NCI-H187 (cell line): ENCODE results near the gene SETD1B.
"Not testable (repeated sequence)": the region's sequence is repeated elsewhere in the genome, so short reads cannot be mapped to it uniquely, and the experiment has no call there.

Experiments
- DNase-seq, 2 experiments: peaks; one replicate each; lab custom pipeline; 2025; lab: John Stamatoyannopoulos, UW

Gene SETD1B

DNA sequence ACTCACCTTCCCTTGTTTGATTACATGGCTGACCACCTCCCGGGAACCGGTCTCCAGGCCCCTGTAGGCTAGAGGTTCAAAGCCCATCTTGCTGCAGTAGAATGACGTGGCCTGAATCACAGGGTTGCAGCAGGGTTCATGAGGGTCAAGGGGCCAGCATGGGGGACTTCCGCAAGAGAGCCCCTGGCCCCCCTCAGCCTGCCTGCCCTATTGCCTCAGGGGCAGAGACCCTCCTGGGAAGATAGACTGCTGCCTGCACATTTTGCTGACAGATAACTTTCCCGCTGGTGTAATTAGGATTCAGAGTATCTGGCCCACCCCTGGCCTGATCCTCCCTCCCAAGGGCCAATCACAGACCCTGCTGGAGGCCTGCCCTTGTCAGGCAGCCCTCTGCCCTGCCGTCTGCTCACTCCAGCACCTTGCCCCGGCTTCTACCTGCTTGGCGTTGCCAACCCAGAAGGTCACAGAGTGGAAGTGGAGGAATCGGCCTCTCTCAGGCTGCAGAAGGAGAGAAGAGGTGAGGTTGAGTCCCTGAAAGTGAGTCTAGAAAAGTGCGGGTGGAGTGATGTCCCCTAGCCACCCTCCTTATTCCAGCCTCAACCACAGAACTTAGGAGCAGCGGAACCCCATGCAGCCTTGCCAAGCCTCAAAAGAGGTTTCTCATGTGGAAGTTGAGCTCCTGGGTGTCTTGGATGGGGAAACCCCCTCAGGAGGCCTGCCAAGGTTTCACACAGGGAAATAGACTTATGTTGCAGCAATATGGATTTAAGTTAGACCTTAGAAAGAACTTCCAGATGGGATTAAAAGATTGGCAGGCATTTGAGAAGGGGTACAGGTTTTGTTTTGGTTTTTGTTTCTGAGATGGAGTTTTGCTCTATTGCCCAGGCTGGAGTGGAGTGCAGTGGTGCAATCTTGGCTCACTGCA lies 53.8 kb downstream of the SETD1B start:
- no peak for DNase-seq

DNA sequence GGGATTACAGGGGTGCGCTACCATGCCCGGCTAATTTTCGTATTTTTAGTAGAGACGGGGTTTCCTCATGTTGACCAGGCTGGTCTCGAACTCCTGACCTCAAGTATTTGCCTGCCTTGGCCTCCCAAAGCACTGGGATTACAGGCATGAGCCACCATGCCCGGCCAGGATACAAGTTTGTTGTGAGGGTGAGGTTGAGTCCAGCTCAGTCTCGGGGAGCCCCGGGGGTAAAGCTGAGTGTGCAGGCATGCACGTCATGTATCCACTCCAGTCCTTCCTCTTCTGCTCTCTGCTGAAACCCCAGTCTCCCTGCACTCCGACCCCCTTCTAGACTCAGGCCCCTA lies 54.5 kb downstream of the SETD1B start:
- DNase-seq: no peak

DNA sequence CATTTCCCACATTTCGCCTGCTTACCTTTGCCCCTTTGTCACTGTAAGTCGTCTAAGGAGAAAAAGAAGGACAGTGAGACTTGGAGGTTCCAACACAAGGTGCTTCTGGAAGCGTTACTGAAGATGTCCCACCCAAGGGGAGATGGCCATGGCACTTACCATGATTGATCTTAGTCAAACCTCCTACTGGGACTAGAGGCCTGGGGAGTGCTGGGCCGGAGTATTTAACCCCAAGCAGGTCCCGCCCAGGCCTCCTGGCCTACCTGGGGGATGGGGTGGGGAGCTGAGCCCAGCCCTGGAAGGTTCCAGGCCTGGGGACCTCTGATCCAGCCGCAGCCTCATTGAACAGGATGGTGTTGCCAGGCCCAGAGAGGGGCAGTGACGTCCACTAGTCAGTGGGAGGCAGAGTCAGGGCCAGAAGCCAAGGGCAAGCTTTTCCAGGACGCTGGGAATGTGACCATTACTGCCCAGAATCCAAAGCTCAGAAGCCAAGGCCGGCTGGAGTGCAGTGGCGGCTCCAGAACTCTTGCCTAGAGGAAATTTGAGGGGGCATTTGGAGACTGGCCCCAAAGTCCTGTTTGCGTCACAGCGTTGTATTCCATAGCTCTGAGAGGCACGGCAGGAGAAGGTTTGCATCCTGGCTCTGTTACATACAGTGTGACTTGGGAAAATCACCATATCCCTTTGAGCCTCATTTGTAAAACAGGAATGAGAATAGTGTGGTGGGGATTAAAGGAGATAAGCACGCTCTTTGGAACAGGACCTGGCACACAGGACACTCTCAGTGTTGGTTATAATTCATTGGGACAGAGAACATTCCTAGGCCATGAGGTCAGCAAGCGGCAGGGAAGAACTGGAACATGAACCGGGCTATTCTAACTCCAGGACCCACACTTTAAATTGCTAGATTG lies 55.1 kb downstream of the SETD1B start, which contains the start of gene HPD:
TSS of gene HPD (minus strand) at position 198 of the 911 bp plus-strand sequence. CDS start at position 162, 36 bp downstream.
- DNase-seq: no peak

DNA sequence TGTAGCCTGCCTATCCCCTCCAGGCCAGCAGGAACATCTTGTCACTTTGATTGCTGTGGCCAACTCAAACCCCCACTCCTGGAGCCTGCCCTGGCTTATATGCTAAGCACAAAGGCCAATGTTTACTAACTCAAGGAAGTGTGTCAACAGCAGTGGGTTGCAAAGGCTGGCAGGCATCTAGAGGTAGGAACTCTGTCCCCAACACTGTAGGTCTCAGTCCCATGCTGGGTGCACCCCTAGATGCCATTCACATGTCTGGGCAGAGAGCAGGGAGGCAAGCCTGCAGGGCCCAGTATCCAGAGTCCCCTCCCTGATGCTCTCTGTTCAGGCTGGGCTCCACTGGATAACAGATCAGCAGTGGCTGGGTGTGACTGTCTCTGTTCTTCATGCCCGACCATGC lies 56.4 kb downstream of the SETD1B start:
- DNase-seq: no peak

DNA sequence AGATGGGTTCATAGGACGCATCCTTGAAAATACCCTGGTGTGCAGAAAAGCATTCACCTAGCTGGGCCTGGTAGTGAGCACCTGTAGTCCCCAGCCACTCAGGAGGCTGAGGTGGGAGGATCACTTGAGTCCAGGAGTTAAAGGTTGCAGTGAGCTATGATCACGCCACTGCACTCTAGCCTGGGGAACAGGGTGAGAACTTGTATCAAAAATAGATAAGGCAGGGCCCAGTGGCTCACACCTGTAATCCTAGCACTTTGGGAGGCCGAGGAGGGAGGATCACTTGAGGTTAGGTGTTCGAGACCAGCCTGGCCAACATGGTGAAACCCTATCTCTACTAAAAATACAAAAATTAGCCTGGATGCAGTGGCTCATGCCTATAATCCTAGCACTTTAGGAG lies 56.9 kb downstream of the SETD1B start:
- DNase-seq: not testable (repeated sequence)

DNA sequence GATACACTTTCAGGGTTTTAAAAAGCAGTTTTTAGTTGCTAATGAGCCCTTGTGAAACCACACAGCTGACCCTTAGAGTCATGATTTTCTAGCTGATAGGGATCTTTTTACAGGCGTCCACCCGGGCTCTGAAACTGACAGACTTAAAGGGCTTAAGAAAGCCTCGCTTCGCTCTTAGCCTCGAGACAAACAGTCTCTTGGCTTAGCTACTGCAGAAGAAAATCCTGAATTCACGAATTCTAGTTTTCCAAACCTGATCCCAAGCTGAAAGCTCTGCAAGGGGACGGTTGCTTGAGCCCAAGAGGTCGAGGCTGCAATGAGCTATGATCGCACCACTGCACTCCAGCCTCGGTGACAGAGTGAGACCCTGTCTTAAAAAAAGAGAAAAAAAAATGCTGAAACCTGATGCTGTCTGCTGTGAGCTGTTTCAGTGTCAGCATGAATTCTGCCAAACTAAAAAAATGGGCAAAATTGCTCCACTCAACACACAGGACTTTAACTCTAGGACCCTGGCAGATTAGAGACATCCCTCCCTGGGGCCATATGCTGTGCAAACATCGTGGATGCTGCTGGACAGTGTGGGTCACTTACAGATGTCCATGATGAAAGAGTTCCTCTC lies 57.9 kb downstream of the SETD1B start:
- no peak for DNase-seq

DNA sequence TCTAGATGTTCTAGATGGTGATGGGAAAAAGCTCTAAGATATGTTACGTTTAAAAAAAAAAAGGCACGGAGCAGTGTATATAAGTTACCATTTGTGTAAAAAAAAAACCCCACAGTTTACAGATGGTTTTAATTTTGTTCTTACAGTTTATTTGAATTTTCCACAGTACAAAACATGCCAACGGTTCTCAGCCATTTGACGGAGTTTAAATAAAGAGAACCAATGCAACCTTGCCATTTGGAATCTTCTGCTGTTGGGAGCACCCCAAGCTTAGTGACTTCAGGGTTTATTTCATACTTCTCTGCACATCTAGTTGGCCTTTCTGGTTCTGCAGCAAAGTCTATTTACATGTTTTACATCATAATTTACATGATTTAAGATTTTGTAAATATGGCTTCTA lies 62.5 kb downstream of the SETD1B start:
- DNase-seq: no peak

DNA sequence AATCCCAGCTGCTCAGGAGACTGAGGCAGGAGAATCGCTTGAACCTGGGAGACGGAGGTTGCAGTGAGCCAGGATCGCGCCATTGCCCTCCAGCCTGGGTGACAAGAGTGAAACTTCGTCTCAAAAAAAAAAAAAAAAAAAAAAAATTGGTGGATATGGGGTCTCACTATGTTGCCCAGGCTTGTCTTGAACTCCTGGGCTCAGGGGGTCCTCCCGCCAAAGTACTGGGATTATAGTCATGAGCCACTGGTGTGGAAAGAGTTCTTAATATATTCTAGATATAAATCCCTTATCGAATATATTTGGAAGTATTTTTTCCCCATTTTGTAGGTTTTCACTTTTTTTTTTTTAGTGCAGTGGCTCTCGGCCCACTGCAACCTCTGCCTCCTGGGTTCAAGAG lies 65.4 kb downstream of the SETD1B start:
- not testable (repeated sequence) for DNase-seq

DNA sequence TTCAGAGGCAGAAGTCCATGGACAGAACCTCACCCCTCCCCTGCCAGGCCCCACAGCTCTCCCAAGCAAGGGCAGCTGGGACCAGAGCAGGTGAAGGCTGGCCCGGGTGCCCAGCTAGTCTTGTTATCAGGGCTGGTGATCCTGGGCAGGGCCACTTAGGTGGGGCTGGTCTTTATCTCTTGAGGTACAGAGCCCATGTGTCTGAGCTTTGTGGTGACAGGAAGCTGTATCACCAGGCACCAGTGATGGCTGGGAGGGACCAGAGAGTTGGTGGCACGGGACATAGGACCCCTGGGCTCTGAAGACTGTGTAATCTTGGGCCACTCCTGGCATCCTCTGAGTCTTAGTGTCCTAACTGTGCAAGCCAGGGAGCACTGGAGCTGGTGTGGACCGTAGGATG lies 67.7 kb downstream of the SETD1B start:
- DNase-seq: no peak

DNA sequence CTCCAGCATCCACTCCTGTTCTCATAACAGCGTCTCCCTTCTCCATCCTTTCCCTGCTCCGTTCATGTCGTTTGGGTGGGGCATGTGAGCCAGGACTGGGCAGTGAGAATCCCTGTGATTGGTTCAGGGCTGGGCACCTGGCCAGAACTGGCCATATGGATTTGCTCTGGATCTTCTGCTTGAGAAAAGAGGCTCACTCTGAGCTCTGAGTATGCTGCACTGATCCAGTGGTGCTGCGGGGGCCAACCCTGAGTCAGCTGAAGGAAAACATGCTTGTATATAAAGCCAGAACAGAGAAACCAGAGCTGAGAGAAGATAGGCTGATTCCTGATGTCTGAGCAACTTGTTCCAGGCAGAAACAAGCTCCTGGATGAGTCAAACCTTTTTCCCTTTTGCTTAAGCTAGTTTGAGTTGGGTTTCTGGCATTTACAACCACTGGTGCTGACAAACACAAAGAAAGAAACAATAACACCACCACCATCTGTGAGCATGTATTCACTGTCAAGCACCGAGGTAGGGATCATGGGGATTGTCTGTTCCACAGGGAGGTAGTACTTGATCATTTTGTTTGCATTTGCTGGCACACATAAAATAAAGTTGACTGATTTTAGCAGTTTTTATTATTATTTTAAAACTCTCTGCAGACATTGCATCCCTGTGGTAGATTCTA lies 68.9 kb downstream of the SETD1B start:
- no peak for DNase-seq

DNA sequence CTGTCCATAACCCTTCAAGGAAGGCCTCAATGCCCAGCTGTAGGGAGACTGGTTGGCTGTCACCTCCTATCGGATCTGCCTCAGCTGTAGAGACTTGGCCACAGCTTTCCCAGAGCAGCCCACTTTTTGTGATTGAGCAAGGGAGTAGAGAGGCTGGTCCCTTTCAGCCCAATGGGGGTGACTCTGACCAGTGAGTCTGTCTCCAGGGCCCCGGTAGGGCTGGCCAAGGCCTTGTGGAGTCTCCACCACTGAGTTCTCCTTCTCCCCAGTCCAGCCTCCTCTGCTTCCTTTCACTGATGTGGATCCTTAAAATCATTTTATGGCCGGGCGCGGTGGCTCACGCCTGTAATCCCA lies 69.4 kb downstream of the SETD1B start:
- DNase-seq: no peak

DNA sequence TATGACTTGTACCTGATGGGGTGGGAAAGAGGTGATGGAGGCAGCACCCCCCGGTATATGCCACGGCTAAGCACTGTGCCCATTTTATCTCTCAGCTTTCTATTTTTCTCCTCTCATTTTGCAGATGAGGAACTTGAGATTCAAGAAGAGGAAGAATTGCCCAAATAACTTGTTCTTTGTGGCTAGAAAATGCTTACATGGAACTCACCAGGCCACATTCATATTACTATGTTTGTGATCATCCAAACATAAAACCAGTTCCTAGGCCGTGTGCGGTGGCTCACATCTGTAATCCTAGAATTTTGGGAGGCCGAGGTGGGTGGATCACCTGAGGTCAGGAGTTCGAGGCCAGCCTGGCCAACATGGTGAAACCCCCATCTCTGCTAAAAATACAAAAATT lies 70.3 kb downstream of the SETD1B start:
- DNase-seq: no peak

DNA sequence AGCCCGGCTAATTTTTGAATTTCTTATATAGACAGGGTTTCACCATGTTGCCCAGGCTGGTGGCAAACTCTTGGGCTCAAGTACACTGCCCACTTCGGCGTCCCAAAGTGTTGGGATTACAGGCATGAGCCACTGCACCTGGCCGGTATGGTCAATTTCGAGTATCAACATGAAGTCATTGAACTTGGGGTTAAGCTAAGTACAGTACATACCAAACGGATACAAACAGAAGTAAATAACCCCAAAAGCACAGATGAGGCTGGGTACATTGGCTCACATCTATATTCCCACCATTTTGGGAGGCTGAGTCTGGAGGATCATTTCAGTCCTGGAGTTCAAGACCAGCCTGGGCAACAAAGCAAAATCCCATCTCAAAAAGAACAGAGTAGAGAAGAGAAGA lies 71.8 kb downstream of the SETD1B start:
- no peak for DNase-seq

DNA sequence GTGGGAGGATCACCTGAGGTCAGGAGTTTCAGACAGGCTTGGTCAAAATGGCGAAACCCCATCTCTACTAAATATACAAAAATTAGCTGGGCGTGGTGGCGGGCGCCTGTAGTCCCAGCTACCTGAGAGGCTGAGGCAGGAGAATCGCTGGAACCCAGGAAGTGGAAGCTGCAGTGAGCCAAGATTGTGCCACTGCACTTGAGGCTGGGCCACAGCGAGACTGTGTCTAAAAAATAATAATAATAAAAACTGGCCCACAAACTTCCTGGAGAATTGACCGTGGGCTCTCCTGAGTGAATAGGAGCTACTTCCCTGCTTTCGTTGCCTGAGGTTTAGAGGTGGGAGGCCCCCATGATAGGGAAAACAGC lies 72.3 kb downstream of the SETD1B start:
- DNase-seq: not testable (repeated sequence)
